A673 (cell line): ENCODE data around the gene PCSK6. TPM values are rescaled to one million over a fixed set of nuclear protein-coding genes. Genes with fewer than 3 reads are reported as not detected.

Source experiments
- BruUV-seq: library from RNA; stranded (reverse); fragments of 400-500 nt; replicated peaks from 2 replicates; lab custom pipeline; 2021; lab: Mats Ljungman, UMichigan
- CTCF ChIA-PET: fragments of 300-600 bp; sonication (Branson Sonifier 250); formaldehyde crosslinking; loops from one replicate; lab custom pipeline; 2022; ENCODE audit warnings: antibody characterized with exemption; lab: Charles Lee
- POLR2A ChIA-PET: fragments of 300-600 bp; sonication (Branson Sonifier 250); formaldehyde crosslinking; loops from one replicate; lab custom pipeline; 2022; ENCODE audit warnings: antibody characterized with exemption; ENCODE audit not compliant: low non-redundant PET; lab: Charles Lee
- DNase-seq: peaks from one replicate; pipeline ENCODE4 v3.0.0-alpha.2; 2015; ENCODE audit warnings: low spot score
- H3K27ac ChIP-seq: fragments of 200-600 bp; sonication (generic); 2 replicates; pipeline ENCODE4 v1.5.1; 2016; ENCODE audit warnings: mixed run types, low read depth, mild to moderate bottlenecking, mixed read lengths, antibody characterized with exemption, low read length; ENCODE audit not compliant: poor library complexity, severe bottlenecking
- H3K27me3 ChIP-seq: fragments of 200-600 bp; sonication (generic); replicated peaks from 2 replicates; pipeline ENCODE4 v1.6.1; 2017; ENCODE audit warnings: mixed run types, low read depth, mild to moderate bottlenecking, mixed read lengths, antibody characterized with exemption, low read length; ENCODE audit not compliant: insufficient read depth, poor library complexity
- H3K36me3 ChIP-seq: fragments of 200-600 bp; sonication (generic); 2 replicates; pipeline ENCODE4 v1.6.1; 2016; ENCODE audit warnings: mixed run types, mild to moderate bottlenecking, mixed read lengths, antibody characterized with exemption, low read length; ENCODE audit not compliant: insufficient read depth, poor library complexity, severe bottlenecking
- H3K4me1 ChIP-seq: fragments of 200-600 bp; sonication (generic); 2 replicates; pipeline ENCODE4 v1.6.1; 2017; ENCODE audit warnings: mixed run types, mild to moderate bottlenecking, mixed read lengths, antibody characterized with exemption, low read length; ENCODE audit not compliant: insufficient read depth, poor library complexity, severe bottlenecking
- H3K4me3 ChIP-seq: fragments of 200-600 bp; sonication (generic); 2 replicates; pipeline ENCODE4 v1.5.1; 2016; ENCODE audit warnings: low read depth, mixed run types, mild to moderate bottlenecking, mixed read lengths, low read length; ENCODE audit not compliant: poor library complexity, severe bottlenecking
- H3K9me3 ChIP-seq: fragments of 200-600 bp; sonication (generic); 2 replicates; pipeline ENCODE4 v1.6.1; 2016; ENCODE audit warnings: mixed run types, low read depth, mild to moderate bottlenecking, mixed read lengths, antibody characterized with exemption, low read length; ENCODE audit not compliant: poor library complexity, severe bottlenecking
- EZH2 ChIP-seq: fragments of 200-600 bp; sonication (generic); IDR thresholded peaks from 2 replicates; pipeline ENCODE4 v1.6.1; 2017; ENCODE audit warnings: borderline replicate concordance, low read depth, mild to moderate bottlenecking, mixed read lengths, antibody characterized with exemption, low read length; ENCODE audit not compliant: poor library complexity, severe bottlenecking
- intact Hi-C: fragments of 100-400 bp; cut with micrococcal nuclease; formaldehyde crosslinking; loops from one replicate; pipeline ENCODE4 v1.10.0; 2022; ENCODE audit not compliant: unreplicated experiment
- total RNA-seq: library from RNA; stranded (reverse); gene quantifications from 2 replicates; pipeline ENCODE4 v1.2.3, GENCODE V29; 2021
- TF ChIP-seq, protein P1 (sequence below): fragments of 300-800, 200-600 bp; sonication (generic); conservative IDR thresholded peaks from 2 replicates; pipeline ENCODE4 v1.5.1; 2017; ENCODE audit warnings: low read depth, mild to moderate bottlenecking, antibody characterized with exemption, low read length, moderate library complexity, mixed read lengths

PCSK6 gene
- total RNA-seq, 1 experiment from 2014 or later = 2.6 TPM

DNA sequence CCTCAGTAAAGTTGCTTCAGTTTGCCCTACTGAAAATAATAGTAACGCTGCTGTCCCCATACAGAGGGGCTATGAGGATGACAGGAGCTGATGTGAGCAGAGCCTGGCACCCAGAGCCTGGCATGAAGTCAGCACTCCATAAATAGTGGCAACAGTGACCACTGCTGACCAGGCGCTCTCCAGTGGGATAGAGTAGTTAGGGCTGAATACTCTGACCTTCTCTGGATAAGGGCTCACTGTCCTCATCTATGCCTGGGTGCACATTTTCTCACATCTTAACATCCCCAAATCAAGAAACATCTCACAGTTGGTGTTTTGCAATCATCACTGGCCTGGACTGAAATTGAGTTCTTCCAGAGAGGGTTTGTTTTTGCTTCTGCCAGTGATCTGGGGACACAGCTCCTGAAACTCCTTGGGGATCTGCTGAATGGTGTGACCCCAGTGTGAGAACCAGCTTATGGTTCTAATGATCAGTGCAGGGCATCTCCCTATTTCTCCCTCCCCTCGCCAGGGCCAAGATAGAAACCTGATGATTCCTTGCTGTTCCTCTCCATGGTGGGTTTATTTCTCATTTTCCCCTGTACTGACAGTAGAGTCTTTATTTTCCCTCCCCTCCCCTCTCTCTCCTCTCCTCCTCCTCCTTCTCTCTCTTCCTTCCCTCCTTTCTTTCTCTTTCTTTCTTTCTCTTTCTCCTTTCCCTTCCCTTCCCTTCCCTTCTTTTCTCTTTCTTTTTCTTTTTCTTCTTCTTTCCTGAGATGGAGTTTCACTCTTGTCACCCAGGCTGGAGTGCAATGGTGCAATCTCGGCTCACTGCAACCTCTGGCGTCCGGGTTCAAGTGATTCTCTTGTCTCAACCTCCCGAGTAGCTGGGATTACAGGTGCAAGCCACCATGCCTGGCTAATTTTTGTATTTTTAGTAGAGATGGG is 3.5 kb upstream of the PCSK6 start:
- TF ChIP-seq, protein P1, sequence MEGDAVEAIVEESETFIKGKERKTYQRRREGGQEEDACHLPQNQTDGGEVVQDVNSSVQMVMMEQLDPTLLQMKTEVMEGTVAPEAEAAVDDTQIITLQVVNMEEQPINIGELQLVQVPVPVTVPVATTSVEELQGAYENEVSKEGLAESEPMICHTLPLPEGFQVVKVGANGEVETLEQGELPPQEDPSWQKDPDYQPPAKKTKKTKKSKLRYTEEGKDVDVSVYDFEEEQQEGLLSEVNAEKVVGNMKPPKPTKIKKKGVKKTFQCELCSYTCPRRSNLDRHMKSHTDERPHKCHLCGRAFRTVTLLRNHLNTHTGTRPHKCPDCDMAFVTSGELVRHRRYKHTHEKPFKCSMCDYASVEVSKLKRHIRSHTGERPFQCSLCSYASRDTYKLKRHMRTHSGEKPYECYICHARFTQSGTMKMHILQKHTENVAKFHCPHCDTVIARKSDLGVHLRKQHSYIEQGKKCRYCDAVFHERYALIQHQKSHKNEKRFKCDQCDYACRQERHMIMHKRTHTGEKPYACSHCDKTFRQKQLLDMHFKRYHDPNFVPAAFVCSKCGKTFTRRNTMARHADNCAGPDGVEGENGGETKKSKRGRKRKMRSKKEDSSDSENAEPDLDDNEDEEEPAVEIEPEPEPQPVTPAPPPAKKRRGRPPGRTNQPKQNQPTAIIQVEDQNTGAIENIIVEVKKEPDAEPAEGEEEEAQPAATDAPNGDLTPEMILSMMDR = no peak
- TF ChIP-seq EZH2 = no peak
- intact Hi-C loops = no loop called here
- Histone ChIP-seq H3K27me3 (peaks cover 31% of the 10 kb centered on the region), H3K4me1 (no peaks in the 10 kb centered on the region), H3K9me3 (no peaks in the 10 kb centered on the region), H3K36me3 (no peaks in the 10 kb centered on the region), H3K27ac (no peak overlapping the region), H3K4me3 (no peak overlapping the region)
- ChIA-PET CTCF (no interaction called here), POLR2A (no interaction called here)
- BruUV-seq = no TSS peak
- DNase-seq = no peak

GRCh38 chr15:101491734-101492640 is 2.5 kb upstream of the PCSK6 start:
- Histone ChIP-seq H3K4me3 (no peak overlapping the region), H3K4me1 (no peaks in the 10 kb centered on the region), H3K27ac (no peak overlapping the region), H3K36me3 (no peaks in the 10 kb centered on the region), H3K27me3 (peaks cover 40% of the 10 kb centered on the region), H3K9me3 (no peaks in the 10 kb centered on the region)
- BruUV-seq = no TSS peak
- POLR2A ChIA-PET = no interaction called here
- intact Hi-C loops = no loop called here
- DNase-seq = peak; percentile 16
- TF ChIP-seq EZH2 = no peak
- TF ChIP-seq, protein P1 = no peak
- CTCF ChIA-PET = no interaction called here

- no peaks in the 10 kb centered on the region for H3K4me1 ChIP-seq
- TF ChIP-seq EZH2 = no peak
- TF ChIP-seq, protein P1 = no peak
- no peaks in the 10 kb centered on the region for H3K9me3 ChIP-seq
- H3K36me3 ChIP-seq = no peaks in the 10 kb centered on the region
- DNase-seq = no peak
- BruUV-seq = no TSS peak
- H3K4me3 ChIP-seq = no peak overlapping the region
- ChIA-PET POLR2A (no interaction called here), CTCF (no interaction called here)
- H3K27me3 ChIP-seq = peaks cover 44% of the 10 kb centered on the region
- intact Hi-C loops = no loop called here
- no peak overlapping the region for H3K27ac ChIP-seq
Measured at GRCh38 chr15:101490922-101491733, 1.6 kb upstream of the PCSK6 start.
